HCT116 (cell line): ENCODE data around the gene DHX16. TPM values are rescaled to one million over a fixed set of nuclear protein-coding genes. Genes with fewer than 3 reads are reported as not detected.

ENCODE experiments used
- ATAC-seq: fragments of 200-7000 bp; cut with Tn5 transposase; 2 replicates; pipeline ENCODE4 v1.9.1; 2020; ENCODE audit warnings: mild to moderate bottlenecking, moderate library complexity
- BruUV-seq: library from RNA; stranded (reverse); fragments of 400-500 nt; replicated peaks from 2 replicates; lab custom pipeline; 2021; lab: Mats Ljungman, UMichigan
- CTCF ChIA-PET: fragments of 300-600 bp; sonication (Branson Sonifier 250); formaldehyde crosslinking; loops from one replicate; lab custom pipeline; 2021; ENCODE audit warnings: antibody characterized with exemption; lab: Charles Lee
- POLR2A ChIA-PET: fragments of 300-600, 350-600 bp; sonication (Branson Sonifier 250); formaldehyde crosslinking; loops from one replicate; lab custom pipeline; 2021; ENCODE audit warnings: antibody characterized with exemption; lab: Charles Lee
- RAD21 ChIA-PET, 2 experiments: fragments of 300-600 bp; sonication (Branson Sonifier 250); formaldehyde crosslinking; loops; one replicate each; lab custom pipeline; 2023; ENCODE audit warnings: low total read pairs in 2 of 2; ENCODE audit not compliant: uncharacterized antibody in 2 of 2, unreplicated experiment in 2 of 2, low non-redundant PET in 1 of 2; lab: Charles Lee
- DNase-seq: peaks from one replicate; pipeline ENCODE4 v3.0.0-alpha.2; 2010; ENCODE audit warnings: low read depth, low spot score
- H2AFZ ChIP-seq: fragments of 200-600 bp; shearing (Covaris generic), sonication (generic); 2 replicates; pipeline ENCODE4 v1.6.1; 2017; ENCODE audit warnings: low read depth, mixed run types, mixed read lengths, antibody characterized with exemption, low read length; ENCODE audit not compliant: poor library complexity, severe bottlenecking
- H3K27ac ChIP-seq: 2 replicates; pipeline ENCODE4 v1.5.1; 2012; ENCODE audit warnings: low read depth, low read length
- H3K27me3 ChIP-seq: fragments of 200-600 bp; sonication (generic); 2 replicates; pipeline ENCODE4 v1.6.1; 2016; ENCODE audit warnings: mixed run types, low read length, mixed read lengths; ENCODE audit not compliant: insufficient read depth
- H3K36me3 ChIP-seq, 2 experiments: fragments of 200-500 bp in 1 of 2; fragments of 200-600 bp in 1 of 2; sonication (Bioruptor generic) in 1 of 2; sonication (generic) in 1 of 2; 2 replicates each; pipeline versions ENCODE4 v1.5.1 to v1.6.1; 2014 to 2016; ENCODE audit warnings: low read length in 2 of 2, inconsistent platforms in 1 of 2, mixed read lengths in 1 of 2, mixed run types in 1 of 2; ENCODE audit not compliant: insufficient read depth in 2 of 2, control insufficient read depth in 1 of 2
- H3K4me1 ChIP-seq, 2 experiments: fragments of 200-600 bp in 1 of 2; sonication (generic) in 1 of 2; 2 replicates each; pipeline versions ENCODE4 v1.5.1 to v1.6.1; 2012 to 2017; ENCODE audit warnings: low read length in 2 of 2, inconsistent platforms in 1 of 2, mild to moderate bottlenecking in 1 of 2, mixed read lengths in 1 of 2, mixed run types in 1 of 2, moderate library complexity in 1 of 2; ENCODE audit not compliant: insufficient read depth in 2 of 2, control insufficient read depth in 1 of 2
- H3K4me2 ChIP-seq: fragments of 200-600 bp; sonication (generic); 2 replicates; pipeline ENCODE4 v1.6.1; 2017; ENCODE audit warnings: mixed run types, low read length, mixed read lengths
- H3K4me3 ChIP-seq, 2 experiments: fragments of 200-600 bp in 1 of 2; sonication (generic) in 1 of 2; replicated peaks in 1 of 2; 2 replicates each; pipeline ENCODE4 v1.5.1; 2011 to 2016; ENCODE audit warnings: low read length in 2 of 2, control low read depth in 1 of 2, low read depth in 1 of 2, mild to moderate bottlenecking in 1 of 2, mixed read lengths in 1 of 2, mixed run types in 1 of 2
- H3K79me2 ChIP-seq: fragments of 200-600 bp; sonication (generic); 2 replicates; pipeline ENCODE4 v1.6.1; 2017; ENCODE audit warnings: mild to moderate bottlenecking, mixed run types, low read length, moderate library complexity, mixed read lengths; ENCODE audit not compliant: insufficient read depth
- H3K9ac ChIP-seq: fragments of 200-600 bp; sonication (generic); 2 replicates; pipeline ENCODE4 v1.6.1; 2016; ENCODE audit warnings: low read length, mixed read lengths
- H3K9me2 ChIP-seq: fragments of 200-600 bp; sonication (generic), shearing (Covaris generic); 2 replicates; pipeline ENCODE4 v1.6.1; 2017; ENCODE audit warnings: mixed run types, mild to moderate bottlenecking, moderate library complexity; ENCODE audit not compliant: insufficient read depth
- H3K9me3 ChIP-seq, 2 experiments: fragments of 200-500 bp in 1 of 2; fragments of 200-600 bp in 1 of 2; sonication (Bioruptor generic) in 1 of 2; sonication (generic) in 1 of 2; 2 replicates each; pipeline ENCODE4 v1.6.1; 2014 to 2017; ENCODE audit warnings: low read length in 2 of 2, mixed read lengths in 2 of 2, inconsistent platforms in 1 of 2, low read depth in 1 of 2, mild to moderate bottlenecking in 1 of 2, mixed run types in 1 of 2, moderate library complexity in 1 of 2; ENCODE audit not compliant: control insufficient read depth in 1 of 2, insufficient read depth in 1 of 2
- H4K20me1 ChIP-seq: fragments of 200-600 bp; sonication (generic), shearing (Covaris generic); 2 replicates; pipeline ENCODE4 v1.6.1; 2017; ENCODE audit warnings: mixed run types, mild to moderate bottlenecking, moderate library complexity; ENCODE audit not compliant: insufficient read depth
- POLR2A ChIP-seq: IDR thresholded peaks from 2 replicates; pipeline ENCODE4 v1.7.0; 2011; ENCODE audit warnings: borderline replicate concordance; ENCODE audit not compliant: insufficient read depth, insufficient read length; ENCODE audit errors: extremely low read depth
- POLR2AphosphoS5 ChIP-seq: IDR thresholded peaks from 2 replicates; pipeline ENCODE4 v1.6.1; 2011; ENCODE audit warnings: mild to moderate bottlenecking, low read depth, low read length, moderate library complexity
- intact Hi-C: fragments of 100-400 bp; cut with micrococcal nuclease; formaldehyde crosslinking; loops from 2 replicates; pipeline ENCODE4 v1.10.0; 2022
- total RNA-seq: library from RNA; stranded (reverse); gene quantifications from one replicate; pipeline ENCODE4 v1.2.1, GENCODE V29; 2021; ENCODE audit not compliant: unreplicated experiment
- TF ChIP-seq, protein P1 (sequence below): IDR thresholded peaks from 2 replicates; pipeline ENCODE4 v1.6.1; 2012
- TF ChIP-seq, protein P2 (sequence below), 3 experiments: fragments of 200-600 bp in 1 of 3; sonication (generic) in 1 of 3; IDR thresholded peaks in 2 of 3; conservative IDR thresholded peaks in 1 of 3; 2 replicates each; pipeline ENCODE4 v1.5.1; 2012 to 2017; ENCODE audit warnings: low read depth in 2 of 3, low read length in 2 of 3, antibody characterized with exemption in 1 of 3, borderline replicate concordance in 1 of 3, control low read depth in 1 of 3, mild to moderate bottlenecking in 1 of 3, mixed read lengths in 1 of 3, mixed run types in 1 of 3, moderate library complexity in 1 of 3; ENCODE audit not compliant: insufficient read depth in 1 of 3

The DHX16 gene
- total RNA-seq, 1 experiment from 2014 or later: 46.0 TPM

- POLR2A ChIA-PET: interaction anchor here (0.5 to 3.5 kb wide), 16 partner anchors 9 to 132 kb away, joined by 3 to 28 read pairs (median 3); partner anchors contain the start of genes DHX16, GNL1, IER3 and MDC1
- CTCF ChIA-PET: interaction anchor here (0.5 to 3.6 kb wide), 7 partner anchors 15 to 131 kb away, joined by 3 to 26 read pairs (median 5); partner anchors contain the start of gene DHX16
- Histone ChIP-seq H3K9me2 (no peaks in the 10 kb centered on the region), H3K9me3 (no peaks in the 10 kb centered on the region), H3K4me1 (peaks cover 9 to 29% of the 10 kb centered on the region in 2 experiments), H3K79me2 (peaks cover 75% of the 10 kb centered on the region), H3K4me3 (no peak overlapping the region), H3K27ac (no peak overlapping the region; the same call in 1 of the 2 replicates), H3K36me3 (peaks cover 22 to 42% of the 10 kb centered on the region in 2 experiments), H3K9ac (no peak overlapping the region)
- no peak for ATAC-seq
- no TSS peak for BruUV-seq
- TF ChIP-seq POLR2AphosphoS5: peak; percentile 66
- no peak for TF ChIP-seq POLR2A
- TF ChIP-seq, all 23 proteins: peak for 1
- no peaks in the 10 kb centered on the region; the same call in 1 of the 2 replicates for H4K20me1 ChIP-seq
- H2AFZ ChIP-seq: no peak overlapping the region
- DNase-seq: no peak
- intact Hi-C loops: loop anchor here (5.0 to 10.0 kb wide), 2 partner anchors 130 to 202 kb away; no protein-coding TSS in a partner anchor
- H3K27me3 ChIP-seq: no peaks in the 10 kb centered on the region
- RAD21 ChIA-PET: no interaction called here
- no peak overlapping the region for H3K4me2 ChIP-seq
Observed at GRCh38 chr6:30612687-30613248, 60.0 kb downstream of the DHX16 start.

- POLR2A ChIA-PET: interaction anchor here (0.5 to 1.9 kb wide), 12 partner anchors 9 to 119 kb away, joined by 3 to 28 read pairs (median 3); partner anchors contain the start of genes DHX16 and MDC1
- ATAC-seq (no peak), DNase-seq (no peak)
- peaks cover 9 to 27% of the 10 kb centered on the region in 2 experiments for H3K4me1 ChIP-seq
- H3K4me2 ChIP-seq: no peak overlapping the region
- no peaks in the 10 kb centered on the region; the same call in 1 of the 2 replicates for H4K20me1 ChIP-seq
- RAD21 ChIA-PET: no interaction called here
- H3K79me2 ChIP-seq: peaks cover 79% of the 10 kb centered on the region
- H3K9me2 ChIP-seq: no peaks in the 10 kb centered on the region
- H3K27me3 ChIP-seq: no peaks in the 10 kb centered on the region
- H3K9me3 ChIP-seq: no peaks in the 10 kb centered on the region
- H3K9ac ChIP-seq: no peak overlapping the region
- TF ChIP-seq, protein P1, sequence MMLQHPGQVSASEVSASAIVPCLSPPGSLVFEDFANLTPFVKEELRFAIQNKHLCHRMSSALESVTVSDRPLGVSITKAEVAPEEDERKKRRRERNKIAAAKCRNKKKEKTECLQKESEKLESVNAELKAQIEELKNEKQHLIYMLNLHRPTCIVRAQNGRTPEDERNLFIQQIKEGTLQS: no peak
- TF ChIP-seq, protein P2, sequence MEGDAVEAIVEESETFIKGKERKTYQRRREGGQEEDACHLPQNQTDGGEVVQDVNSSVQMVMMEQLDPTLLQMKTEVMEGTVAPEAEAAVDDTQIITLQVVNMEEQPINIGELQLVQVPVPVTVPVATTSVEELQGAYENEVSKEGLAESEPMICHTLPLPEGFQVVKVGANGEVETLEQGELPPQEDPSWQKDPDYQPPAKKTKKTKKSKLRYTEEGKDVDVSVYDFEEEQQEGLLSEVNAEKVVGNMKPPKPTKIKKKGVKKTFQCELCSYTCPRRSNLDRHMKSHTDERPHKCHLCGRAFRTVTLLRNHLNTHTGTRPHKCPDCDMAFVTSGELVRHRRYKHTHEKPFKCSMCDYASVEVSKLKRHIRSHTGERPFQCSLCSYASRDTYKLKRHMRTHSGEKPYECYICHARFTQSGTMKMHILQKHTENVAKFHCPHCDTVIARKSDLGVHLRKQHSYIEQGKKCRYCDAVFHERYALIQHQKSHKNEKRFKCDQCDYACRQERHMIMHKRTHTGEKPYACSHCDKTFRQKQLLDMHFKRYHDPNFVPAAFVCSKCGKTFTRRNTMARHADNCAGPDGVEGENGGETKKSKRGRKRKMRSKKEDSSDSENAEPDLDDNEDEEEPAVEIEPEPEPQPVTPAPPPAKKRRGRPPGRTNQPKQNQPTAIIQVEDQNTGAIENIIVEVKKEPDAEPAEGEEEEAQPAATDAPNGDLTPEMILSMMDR (IDR thresholded peaks at IDR 0.05 in 2 of 3, conservative IDR thresholded peaks at IDR 0.05 in 1 of 3; ENCODE audit: borderline replicate concordance in 1 of 3, insufficient read depth in 1 of 3, low read depth in 2 of 3, low read length in 2 of 3): peak in 2 of 3 experiments; percentile 42 to 55; a peak in 4 of 6 replicates
- no peak overlapping the region for H2AFZ ChIP-seq
- no peak overlapping the region for H3K4me3 ChIP-seq
- CTCF ChIA-PET: interaction anchor here (0.5 to 3.6 kb wide), 6 partner anchors 15 to 130 kb away, joined by 3 to 26 read pairs (median 6); no protein-coding TSS in a partner anchor
- BruUV-seq: no TSS peak
- H3K27ac ChIP-seq: no peak overlapping the region; the same call in 1 of the 2 replicates
- peaks cover 28 to 48% of the 10 kb centered on the region in 2 experiments for H3K36me3 ChIP-seq
- intact Hi-C loops: loop anchor here (5.0 to 10.0 kb wide), 2 partner anchors 130 to 203 kb away; no protein-coding TSS in a partner anchor
Observed at GRCh38 chr6:30612213-30612612, 60.6 kb downstream of the DHX16 start.
